Stimulated activated CD8-positive, alpha-beta memory T cell treated with anti-CD3 and anti-CD28 coated beads, Interleukin-4, amount 100 ng/mL, for 24 hours (primary cell): Measurements from ENCODE around the gene TBC1D19.
A peak's percentile ranks its signal among the peaks of the same experiment; 100 is the strongest.

Source experiments
- DNase-seq: peaks from one replicate; pipeline ENCODE4 v3.0.0-alpha.2; 2020; ENCODE audit warnings: low read depth

TBC1D19 gene

DNA sequence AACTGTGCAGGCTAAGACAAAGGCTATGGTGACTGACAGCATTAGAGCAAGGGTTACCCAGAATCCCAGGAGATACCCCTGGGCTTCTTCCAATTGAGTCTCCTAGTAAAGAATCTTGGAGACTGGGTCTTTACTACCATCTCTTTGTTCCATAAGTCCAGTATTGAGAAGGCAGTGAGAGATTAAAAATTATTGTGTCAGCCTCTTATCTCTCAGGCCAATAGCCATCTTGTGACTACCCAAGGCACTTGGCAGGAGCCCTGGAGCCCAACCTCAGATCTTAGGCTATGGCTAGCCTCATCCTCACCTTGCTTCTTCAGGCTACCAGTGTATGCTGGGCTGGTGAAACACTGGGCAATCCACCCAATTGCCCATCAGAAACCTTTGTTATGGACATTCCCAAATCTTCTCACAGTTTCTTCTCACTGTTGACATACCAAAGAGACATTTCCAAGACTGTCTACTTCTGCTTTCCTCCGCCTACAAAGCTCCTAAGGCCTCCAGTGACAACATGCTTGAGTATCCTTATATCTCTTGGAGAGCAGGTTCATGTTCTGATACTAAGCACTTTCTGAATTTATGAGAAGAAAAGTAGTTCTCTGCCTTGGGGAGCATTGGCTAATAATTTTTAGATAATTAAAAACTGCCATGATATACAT lies 200.5 kb downstream of the TBC1D19 start:
- DNase-seq: no peak

DNA sequence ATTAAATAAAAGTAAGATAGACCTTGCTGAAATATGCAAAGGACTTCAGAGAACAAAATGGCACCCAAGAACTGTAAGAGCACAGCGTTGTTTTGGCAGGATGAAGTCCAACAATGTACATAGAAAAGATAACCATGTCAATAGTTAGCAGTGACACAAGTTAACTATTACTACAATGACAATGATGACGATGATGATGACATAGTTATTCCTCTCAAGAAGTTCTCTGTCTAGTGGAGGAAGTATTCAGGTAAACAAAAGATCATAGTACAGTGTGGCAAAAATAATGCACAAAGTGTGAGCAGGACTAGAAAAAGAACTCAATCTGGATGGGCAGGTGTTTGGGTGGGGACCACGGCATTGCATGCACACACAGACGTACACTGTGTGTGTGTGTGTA lies 201.4 kb downstream of the TBC1D19 start:
- DNase-seq: no peak

DNA sequence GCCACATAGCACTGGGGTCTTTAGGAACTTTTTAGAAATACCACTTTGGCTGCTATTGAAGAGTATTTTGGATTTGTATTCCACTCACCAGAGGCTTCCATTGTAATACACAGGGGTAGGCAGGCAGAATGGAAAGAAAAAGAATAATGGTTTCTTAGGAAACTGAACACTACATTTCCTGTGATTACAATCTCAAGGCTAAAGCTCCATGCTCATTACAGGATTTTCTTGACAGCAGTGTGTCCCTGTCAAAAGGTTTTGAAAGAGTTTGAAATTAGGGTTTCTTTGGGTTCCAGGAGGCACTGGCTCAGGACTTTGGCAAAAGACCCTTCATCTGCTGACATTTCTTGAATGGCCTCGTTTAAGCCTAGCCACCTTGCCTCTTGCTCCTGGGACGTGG lies 201.9 kb downstream of the TBC1D19 start:
- DNase-seq: no peak

DNA sequence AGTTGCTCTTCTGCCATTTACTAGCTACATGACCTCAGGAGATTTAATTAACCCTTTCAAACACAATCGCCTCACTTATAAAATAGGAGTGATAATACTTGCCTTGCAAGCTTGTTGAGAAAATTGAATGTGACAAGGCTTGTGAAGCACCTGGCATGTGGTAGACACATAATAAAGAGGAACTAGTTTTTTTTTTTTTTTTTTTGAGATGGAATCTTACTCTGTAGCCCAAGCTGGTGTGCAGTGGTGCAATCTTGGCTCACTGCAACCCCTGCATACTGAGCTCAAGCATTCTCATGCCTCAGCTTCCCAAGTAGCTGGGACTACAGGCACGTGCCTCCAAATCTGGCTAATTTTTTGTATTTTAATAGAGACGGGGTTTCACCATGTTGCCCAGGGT lies 203.0 kb downstream of the TBC1D19 start:
- DNase-seq: no peak

DNA sequence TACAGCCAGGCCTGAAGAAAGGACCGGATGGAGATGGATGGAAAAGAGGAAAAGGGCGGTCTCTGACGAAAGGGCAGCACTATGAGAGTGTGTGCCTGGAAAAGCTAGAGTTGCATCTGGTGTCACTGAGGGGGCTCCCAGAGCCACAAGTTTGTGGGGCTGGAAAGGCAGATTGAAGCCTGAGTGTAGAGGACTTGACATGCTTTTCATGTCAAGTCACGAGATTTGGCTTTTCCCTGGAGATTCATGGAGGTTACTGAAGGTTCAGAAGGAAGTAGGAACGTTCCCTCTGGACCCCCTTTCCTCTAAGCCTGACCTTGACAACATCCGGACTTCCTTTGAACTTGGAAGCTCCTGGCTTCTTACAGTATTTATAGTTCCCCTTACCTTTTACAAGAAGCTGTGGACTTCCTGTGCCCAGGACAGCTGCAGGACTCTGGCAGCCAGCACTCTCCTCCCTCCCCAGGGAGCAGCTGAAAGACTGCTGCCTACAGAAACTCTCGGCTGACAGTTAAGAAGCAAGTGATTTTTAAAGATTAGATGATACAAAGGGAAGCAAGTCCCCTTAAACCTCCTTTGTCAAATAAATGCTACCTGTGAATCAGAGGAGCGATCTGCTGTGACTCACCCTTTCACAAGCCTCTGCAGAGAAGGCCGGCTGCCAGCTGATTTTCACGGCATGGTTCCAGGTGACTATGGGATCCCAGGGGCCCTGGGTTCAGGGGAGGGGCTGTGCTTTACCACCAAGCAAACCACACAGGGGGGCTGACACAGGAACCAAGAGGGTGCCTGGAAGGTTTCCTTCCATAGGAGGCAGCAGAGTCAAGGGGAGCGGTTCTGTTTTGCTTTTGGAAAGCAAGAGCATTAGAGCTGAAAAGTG lies 203.8 kb downstream of the TBC1D19 start:
- peak; percentile 27 for DNase-seq

DNA sequence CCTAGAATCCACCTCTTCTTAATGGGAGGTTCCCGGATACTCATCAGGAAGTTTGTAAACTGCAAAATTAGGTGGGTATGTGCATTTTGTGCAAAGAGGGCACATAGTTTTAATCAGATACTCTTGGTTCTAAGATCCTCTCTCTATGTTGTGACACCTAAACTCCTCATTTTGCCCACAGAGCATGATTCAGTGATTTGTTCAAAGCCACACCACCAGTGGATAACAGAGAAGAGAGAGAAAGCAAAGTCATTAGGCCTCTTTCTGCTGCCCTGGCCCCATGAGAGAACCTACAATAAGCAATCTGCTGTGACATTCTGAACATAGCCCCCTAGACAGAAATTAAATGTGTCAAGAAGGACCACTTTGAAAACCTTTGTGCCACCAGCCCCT lies 204.5 kb downstream of the TBC1D19 start:
- DNase-seq: no peak

DNA sequence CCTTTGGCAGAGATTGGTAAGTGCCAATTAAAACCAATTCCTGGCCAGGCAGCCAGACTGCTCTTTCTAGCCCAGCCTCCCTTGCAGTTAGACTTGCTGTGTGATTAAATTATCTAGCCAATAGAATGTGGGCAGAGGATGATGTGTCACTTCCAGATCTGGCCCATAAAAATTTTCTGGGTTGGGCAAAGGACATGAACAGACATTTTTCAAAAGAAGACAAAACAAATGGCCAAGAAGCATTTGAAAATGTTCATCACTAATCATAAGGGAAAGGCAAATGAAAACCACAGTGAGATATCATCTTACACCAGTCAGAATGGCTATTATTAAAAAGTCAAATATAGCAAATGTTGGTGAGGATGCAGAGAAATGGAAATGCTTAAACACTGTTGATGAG lies 205.3 kb downstream of the TBC1D19 start:
- DNase-seq: no peak

DNA sequence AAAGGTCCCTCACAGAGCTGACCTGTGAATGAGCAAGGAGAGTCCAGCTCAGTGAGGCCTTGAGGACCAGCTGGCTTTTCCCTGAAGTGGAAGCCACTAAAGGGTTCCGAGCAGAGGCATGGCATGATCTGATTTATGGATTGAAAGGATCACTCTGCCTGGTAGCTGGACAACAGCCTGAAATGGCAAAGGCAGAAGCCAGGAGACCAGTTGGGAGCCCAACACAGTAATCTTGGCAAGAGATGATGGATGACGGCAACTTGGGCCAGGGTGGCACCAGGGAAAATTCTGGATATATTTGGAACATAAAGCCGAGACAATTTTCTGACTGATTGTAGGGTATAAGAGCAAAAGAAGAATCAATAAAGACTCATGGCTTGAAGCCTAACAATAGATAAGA lies 207.5 kb downstream of the TBC1D19 start:
- DNase-seq: no peak

DNA sequence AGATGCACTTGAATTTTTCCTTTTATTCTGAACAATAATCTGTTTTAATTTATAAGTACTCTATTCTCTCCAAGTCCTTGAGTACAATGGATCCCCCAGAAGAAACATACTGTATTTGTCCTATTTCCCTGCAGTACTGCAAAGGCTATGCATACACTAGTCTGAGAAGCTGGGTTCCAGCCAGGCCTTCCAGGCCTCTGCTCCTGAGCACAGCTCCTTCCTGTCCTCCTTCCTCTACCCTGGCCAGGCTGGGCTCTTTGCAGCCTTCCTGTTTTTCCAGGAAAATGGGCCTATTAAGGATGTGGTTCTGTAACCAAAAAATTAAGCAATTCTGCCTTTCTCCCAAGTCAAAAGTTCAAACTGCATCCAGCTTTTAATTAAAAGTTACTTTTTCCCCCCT lies 208.8 kb downstream of the TBC1D19 start:
- no peak for DNase-seq

DNA sequence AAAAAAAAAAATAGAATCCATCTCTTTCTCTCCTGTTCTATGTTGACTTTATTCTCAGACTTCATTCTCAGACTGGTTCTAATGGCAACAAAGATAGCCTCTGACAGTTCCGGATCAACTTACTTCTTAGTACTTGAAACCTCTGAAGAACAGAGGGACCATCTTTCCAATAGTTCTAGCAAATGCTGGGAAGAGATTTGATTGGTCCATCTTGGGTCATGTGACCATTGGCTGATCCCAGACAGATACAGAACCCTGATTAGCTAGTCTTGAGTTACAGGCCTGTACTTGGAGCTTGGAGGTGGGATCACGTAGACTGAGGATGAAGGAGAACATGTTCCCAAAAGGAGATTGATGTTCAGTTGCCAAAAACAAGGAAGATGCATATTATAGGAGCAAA lies 209.9 kb downstream of the TBC1D19 start:
- DNase-seq: no peak

DNA sequence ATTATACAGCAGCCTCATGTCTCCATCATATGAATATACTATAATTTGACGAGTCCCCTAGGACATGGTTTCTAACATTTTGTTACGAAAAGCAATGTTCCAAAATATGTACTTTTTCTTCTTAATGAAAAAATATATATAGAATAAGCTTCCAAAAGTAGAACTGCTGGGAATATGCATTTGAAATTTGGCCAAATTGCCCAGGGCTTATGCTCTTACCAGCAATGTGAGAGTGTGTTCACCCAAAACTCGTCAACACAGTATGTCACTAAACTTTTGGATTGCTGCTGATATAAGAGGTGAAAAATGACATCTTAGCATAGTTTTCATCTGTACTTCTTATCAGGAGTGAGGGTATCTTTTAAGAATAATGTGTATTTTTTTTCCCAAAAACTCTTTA lies 212.2 kb downstream of the TBC1D19 start:
- DNase-seq: no peak

DNA sequence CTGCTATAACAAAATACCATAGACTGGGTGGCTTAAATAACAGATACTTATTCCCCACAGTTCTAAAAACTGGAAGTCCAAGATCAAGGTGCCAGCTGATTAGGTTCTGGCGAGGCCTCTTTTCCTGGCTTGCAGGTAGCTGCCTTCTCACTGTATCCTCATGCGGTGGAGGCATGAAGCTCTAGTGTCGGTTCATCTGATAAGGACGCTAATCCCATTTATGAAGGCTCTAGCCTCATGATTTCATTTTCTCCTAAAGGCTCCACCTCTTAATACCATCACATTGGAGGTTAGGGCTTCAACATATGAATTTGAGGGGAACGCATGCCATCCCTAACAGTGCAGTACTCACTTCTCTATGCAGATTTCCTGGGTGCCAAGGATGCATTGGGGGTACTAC lies 218.9 kb downstream of the TBC1D19 start:
- no peak for DNase-seq

DNA sequence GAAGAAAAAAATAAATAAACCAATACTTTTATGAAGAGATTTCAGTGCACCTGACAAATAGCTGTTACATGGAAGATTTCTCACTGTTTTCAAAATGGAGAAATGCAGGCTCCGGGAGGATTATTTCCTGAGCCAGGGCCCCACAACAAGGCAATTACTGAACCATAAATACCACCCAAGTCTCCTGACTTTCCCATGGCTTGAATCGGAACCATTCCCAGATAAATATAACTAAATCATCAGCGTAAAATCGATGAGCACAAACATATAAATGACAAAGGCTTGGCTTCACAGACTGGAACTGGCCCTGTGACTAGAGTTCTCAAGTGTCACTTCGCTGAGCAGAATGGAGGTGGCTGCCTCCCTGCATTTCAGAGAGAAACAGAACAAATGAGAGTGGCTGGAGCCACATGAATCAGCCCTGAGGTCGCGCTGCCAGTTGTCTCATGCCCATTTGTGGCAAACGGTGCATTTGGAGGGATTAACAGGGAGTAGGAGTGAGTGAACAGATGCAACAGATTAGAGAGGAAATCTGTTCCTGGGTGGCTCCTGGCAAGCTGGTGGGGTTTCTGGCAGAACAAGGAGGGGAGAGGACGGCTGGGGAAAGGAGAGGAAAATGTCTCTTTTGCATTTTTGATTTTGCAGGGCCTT lies 219.5 kb downstream of the TBC1D19 start:
- DNase-seq: no peak

DNA sequence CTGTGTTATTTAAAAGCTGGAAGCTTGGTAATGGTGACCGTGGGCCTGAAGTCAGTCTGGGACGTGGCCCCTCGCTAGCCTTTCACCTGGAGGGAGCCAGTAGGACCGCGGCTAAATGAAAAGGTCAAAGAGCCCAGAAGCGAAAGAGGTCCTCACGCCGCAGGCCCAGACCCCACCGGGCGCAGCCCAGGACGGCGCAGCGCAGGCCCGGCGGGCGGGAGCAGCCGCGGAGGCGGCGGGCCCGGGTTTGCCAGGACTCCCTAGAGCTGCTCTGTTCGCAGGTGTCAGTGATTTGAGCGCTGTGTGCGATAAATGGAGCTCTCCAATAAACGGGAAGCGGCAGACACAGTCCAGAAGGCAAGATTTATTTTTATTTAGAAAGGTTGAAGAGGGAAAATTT lies 220.6 kb downstream of the TBC1D19 start:
- no peak for DNase-seq

DNA sequence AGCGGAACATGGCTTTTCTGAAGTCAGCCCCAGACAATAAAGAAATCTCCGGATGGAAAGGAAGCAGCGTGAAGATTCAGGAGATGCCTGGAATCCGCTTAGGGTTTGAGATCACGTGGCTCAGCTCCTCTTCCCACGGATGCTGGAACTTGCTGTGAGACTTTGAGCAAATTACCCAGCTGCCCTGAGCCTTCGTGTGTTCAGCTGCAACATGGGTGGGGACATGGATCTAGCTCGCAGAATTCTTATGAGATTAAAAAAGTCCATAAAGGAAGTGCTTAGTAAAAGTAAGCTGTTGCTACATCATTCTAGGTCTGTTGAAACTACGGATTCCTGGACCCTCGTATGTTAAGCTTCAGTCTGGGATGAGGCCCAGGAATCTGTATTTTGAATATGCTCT lies 221.0 kb downstream of the TBC1D19 start:
- DNase-seq: no peak
